Activated CD4-positive, alpha-beta T cell treated with anti-CD3 and anti-CD28 coated beads, Interleukin-2, amount 50 U/mL, for 24 hours (primary cell): ENCODE data around the gene GSTM5.
"Not testable (repeated sequence)": the region's sequence is repeated elsewhere in the genome, so short reads cannot be mapped to it uniquely, and the experiment has no call there.

Source experiments
- DNase-seq, 2 donors: peaks; one replicate each; pipeline ENCODE4 v3.0.0-alpha.2; 2020; ENCODE audit warnings: low read depth in 1 of 2, low spot score in 1 of 2

GSTM5 gene

DNA sequence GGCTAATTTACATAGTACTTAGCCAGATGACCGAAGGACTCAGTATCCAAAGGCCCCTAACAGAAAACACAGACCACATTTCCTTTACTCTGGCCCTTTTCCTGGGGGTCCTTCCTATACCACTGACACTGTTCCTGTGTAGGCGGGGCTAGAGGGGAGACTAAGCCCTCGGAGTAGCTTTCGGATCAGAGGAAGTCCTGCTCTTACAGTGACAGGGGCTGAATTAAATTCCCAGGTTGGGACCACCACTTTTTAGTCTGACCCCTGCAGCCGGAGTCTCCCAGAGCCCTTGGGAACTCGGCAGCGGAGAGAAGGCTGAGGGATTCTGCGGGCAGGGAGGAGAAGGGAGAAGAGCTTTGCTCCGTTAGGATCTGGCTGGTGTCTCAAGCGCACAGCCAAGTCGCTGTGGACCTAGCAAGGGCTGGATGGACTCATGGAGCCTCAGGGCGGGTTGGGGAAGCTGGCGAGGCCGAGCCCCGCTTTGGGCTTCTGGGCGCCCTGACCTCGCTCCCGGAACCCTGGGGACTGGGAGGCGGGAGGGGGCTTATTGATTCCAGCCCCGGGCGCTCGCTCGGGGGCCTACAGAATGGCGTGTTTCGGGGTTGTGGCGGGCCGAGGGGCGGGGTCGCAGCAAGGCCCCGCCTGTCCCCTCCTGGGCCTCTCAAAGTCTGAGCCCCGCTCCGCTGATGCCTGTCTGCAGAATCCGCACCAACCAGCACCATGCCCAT, at the start of gene GSTM5:
Gene GSTM5 (plus strand): TSS at position 659 of the 728 bp plus-strand sequence. CDS start 62 bp downstream, at position 721.
- peak in 1 of 2 donors; percentile 7 for DNase-seq

GRCh38 chr1:109664671-109665070, 47.4 kb upstream of the GSTM5 start:
- DNase-seq = no peak

DNA sequence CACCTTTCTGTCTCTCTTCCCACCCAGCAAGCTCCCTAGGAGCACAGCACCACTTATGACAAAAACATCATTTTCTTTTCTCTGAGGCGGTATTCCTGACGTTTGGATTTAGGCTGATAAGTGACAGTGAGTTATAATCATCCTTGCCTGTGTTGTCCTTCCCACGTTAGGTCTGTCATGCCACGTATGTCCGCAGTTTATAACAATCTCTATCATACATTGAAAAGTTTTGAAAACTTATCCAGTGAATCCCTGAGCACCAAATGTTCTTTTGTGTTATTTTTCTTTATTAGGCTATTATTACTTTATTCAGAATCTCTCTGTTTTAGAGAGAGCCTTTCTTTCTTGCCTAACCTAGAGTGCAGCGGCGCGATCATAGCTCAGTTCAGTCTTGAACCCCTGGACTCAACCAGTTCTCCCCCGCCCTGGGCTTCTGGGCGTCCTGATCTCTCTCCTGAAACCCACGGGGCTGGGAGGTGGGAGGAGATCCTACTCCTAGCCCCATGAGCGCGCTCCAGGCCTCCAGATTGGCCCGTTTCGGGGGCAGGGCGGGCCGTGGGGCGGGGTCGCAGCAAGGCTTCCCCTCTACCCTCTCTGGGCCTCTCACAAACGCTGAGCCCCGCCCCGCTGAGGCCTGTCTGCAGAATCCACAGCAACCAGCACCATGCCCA, 44.5 kb upstream of the GSTM5 start, which contains the start of gene GSTM2:
Gene GSTM2 (plus strand): TSS at position 606 of the 671 bp plus-strand sequence. CDS start 59 bp downstream, at position 665.
- peak; percentile 53 to 77 for DNase-seq

DNA sequence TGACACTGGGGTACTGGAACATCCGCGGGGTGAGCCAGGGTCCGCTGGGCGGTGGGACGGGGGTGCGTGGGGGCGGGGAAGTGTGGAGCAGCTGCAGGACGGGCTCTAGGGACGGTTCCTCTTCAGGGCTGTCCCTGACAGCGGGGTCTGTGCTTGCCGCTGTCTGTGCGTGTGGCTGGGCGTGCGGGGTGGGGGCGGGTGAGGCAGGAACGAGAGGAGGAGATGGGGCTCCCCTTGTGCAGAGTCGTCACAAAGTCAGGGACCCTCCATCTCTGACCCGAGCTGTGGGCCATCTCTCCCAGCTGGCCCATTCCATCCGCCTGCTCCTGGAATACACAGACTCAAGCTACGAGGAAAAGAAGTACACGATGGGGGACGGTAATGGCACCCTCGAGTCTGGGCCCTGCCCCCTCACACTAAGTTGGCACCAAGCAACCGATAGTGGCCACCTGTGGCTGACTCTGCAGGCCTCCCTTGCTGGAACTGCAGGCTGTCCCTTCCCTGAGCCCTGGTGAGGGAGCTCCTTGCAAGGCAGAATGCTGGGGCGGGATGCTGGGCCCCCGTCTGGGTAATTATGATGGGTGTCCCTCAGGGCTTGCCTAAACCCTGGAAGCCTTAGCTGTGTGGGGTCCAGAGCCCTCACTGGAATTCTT, 43.8 kb upstream of the GSTM5 start:
- DNase-seq = no peak

- no peak for DNase-seq
These were observed 42.7 kb upstream of the GSTM5 start for GRCh38 chr1:109669246-109669948.

DNA sequence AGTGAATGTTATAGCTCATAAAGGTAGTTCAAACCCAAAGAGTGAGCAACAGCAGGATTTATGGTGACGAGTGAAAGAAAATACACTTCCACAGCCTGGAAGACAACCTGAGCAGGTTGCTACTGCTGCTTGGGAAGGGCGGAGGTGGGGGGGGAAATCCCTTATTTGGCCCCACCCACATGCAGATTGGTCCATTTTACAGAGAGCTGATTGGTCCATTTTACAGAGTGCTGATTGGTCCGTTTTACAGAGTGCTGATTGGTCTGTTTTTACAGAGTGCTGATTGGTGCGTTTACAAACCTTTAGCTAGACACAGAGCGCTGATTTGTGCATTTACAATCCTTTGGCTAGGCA, 42.1 kb upstream of the GSTM5 start:
- not testable (repeated sequence) for DNase-seq

DNA sequence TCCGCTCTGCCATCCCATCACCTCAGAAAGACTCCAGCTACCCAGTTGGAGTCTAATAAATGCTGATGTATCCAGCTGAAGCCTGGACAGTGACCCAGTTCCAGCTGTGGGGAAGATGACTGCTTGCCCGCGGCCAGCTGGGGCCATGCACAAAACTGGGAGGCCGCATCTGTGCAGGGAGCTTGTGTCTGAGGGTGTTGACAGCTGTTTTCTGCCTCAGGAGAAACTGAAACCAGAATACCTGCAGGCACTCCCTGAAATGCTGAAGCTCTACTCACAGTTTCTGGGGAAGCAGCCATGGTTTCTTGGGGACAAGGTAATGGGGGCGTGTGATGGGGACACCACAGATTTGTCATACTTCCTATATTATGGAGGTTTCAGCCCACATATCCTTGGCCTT, 41.0 kb upstream of the GSTM5 start:
- DNase-seq = no peak

DNA sequence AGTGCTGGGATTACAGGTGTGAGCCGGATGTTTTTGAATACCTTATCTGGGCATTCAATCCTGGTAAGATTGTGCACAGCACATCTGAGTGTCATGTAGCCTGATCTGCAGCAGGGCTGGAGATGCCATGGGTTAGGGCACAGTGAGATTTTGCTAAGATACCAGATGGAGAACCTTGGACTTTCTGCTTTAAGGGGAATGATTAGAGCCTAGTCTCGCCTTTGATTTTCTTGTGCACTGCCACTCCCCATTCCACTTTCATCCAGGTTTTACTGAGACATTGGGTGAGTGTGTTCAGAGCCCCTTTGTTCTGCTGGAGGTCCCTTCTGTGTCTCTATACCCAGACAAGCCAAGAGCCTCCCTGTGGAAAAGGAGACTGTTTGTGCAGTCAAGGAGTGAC, 38.2 kb upstream of the GSTM5 start:
- DNase-seq = not testable (repeated sequence)

DNA sequence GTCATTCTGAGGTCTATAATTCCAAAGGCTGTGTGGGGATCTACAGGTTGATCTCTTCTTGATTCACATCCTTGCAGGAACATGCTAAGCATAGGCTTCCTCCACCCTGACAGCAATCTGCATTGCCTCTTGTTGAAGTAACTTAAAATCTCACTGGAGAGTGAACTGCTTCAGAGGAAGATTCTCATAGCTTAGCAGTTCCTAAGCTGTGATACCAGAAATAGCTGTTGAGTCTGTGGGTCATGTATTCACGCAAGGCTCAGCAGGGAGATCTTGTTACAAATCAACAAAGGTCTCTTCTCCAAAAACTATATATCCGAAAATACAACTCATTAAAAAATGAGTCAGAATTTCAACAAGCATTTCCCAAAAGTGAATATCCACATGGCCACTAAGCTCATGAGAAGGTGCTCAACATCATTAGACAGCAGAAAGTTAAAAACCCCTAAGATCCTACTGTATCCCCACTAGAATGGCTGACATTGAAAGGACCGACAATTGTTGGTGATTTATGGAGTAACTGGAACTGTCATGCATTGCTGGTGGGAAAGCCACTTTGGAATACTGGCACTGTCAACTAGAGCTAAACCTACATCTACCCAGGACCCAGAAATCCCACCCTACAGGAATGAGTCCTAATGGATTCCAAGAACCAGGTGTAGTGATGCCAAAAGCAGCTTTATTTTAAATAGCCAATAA, 35.2 kb upstream of the GSTM5 start:
- not testable (repeated sequence) for DNase-seq

GRCh38 chr1:109677459-109677858, 34.6 kb upstream of the GSTM5 start:
- DNase-seq = no peak

DNA sequence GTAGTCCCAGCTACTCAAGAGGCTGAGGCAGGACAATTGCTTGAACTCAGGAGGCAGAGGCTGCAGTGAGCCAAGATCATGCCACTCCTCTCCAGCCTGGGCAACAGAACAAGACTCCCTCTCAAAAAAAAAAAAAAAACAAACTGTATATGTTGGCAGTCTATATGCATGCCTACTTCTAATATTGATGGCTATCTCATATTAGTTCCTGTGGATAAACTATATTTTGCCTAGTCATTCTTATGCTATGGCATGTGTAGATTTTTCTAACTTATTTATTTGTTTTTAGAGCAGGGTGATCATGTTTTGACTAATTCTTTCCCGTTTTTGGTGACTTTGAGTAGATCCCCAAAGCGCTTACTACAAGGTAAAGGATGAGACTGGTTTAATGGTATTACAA, 33.4 kb upstream of the GSTM5 start:
- not testable (repeated sequence) for DNase-seq

DNA sequence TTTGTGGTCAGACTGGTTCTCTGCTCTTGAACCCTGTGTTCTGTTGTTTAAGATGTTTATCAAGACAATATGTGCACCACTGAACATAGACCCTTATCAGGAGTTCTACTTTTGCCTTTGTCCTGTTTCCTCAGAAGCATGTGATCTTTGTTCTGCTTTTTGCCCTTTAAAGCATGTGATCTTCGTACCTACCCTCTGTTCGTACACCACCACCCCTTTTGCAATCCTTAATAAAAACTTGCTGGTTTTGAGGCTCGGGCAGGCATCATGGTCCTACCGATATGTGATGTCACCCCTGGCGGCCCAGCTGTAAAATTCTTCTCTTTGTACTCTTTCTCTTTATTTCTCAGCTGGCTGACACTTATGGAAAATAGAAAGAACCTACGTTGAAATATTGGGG, 27.3 kb upstream of the GSTM5 start:
- not testable (repeated sequence) for DNase-seq

DNA sequence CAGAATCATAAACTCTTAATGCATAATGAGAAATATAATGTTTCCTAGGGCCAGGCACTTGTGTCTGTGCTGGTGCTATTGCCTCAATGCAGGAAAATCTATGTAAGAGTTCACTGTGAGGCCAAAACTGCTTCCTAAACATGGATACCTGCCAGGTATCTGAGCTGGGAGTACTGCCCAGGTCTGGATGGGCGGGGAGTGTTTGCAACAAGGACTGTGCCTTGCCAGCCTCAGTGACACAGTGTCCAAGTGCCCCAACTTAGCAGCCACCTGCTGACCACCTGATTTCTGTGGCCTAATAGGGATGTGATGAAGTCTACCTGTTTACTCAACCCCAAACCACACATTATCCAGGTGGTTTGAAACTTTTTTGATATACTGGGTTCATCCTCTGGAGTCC, 26.7 kb upstream of the GSTM5 start:
- DNase-seq = not testable (repeated sequence)

DNA sequence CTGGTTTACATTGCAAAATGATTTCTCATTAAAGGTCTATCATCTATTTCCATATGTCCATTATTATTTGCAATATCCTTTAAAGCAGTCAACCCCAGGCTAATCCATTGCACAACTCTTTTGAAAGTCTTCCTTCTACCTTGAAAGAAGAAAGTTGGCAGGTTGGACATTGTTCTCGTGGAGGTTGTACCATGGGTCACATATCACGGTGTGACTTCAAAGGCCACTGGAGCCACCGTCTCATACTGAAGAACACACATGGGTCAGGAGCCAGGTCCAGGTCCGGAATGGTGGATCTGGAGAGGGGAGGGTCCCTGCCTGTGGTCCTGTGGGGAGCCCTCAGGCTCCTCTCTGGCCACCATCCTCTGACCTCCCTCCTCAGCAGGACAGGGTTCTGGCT, 26.2 kb upstream of the GSTM5 start:
- not testable (repeated sequence) for DNase-seq

DNA sequence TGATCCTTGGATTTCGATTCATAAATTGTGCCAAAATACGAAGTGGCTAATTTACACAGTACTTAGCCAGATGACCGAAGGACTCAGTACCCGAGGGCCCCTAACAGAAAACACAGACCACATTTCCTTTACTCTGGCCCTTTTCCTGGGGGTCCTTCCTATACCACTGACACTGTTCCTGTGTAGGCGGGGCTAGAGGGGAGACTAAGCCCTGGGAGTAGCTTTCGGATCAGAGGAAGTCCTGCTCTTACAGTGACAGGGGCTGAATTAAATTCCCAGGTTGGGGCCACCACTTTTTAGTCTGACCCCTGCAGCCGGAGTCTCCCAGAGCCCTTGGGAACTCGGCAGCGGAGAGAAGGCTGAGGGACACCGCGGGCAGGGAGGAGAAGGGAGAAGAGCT, 24.9 kb upstream of the GSTM5 start:
- DNase-seq = not testable (repeated sequence)

- DNase-seq = peak in 1 of 2 donors; percentile 38
These were observed 24.2 kb upstream of the GSTM5 start, which contains the start of gene GSTM1 for GRCh38 chr1:109687641-109688499. GSTM1 (plus strand) TSS chr1:109687817; CDS start chr1:109687874, 57 bp downstream.

DNA sequence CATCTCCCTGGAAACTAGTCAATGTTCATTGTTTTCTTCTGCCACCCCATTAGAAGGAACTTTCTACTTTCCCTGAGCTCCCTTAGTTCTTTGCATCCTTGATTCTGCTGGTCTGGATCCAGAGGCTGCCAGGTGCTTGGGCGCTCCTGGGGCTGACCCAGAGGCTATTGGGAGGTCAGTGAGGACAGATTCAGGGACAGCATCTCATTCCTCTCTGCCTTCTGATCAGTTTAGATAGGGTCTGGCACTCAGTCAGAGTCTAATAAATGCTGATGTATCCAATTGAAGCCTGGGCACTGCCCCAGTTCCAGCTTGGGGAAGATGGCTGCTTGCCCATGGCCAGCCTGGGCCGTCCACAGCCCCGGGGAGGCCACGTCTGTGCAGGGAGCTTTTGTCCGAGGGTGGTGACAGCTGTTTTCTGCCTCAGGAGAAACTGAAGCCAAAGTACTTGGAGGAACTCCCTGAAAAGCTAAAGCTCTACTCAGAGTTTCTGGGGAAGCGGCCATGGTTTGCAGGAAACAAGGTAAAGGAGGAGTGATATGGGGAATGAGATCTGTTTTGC, 22.1 kb upstream of the GSTM5 start:
- DNase-seq = no peak

GRCh38 chr1:109691759-109692158, 20.3 kb upstream of the GSTM5 start:
- no peak for DNase-seq

DNA sequence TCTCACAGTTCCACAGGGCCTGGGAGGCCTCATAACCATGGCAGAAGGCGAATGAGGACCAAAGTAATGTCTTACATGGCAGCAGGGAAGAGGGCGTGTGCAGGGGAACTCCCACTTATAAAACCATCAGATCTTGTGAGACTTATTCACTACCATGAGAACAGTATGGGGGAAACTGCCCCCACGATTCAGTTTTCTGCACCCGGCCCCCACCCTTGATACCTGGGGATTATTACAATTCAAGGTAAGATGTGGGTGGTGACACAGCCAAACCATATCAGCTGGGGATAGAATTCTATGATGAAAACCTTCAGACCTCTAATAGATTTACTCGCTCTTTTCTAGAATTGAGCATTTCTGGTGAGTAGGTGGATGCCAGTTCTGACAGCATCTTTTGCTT, 17.7 kb upstream of the GSTM5 start:
- DNase-seq = not testable (repeated sequence)
